Cardiac muscle cell (in vitro differentiated cells and primary cell): ENCODE measurements around the gene BAHCC1. TPM values are rescaled to one million over a fixed set of nuclear protein-coding genes. Genes with fewer than 3 reads are reported as not detected.

Experiments
- DNase-seq, 2 donors: peaks; one replicate each; pipeline versions ENCODE4 v3.0.0 to v3.0.0-alpha.2; 2010 to 2017; ENCODE audit warnings: low read depth in 1 of 2, low spot score in 1 of 2
- H3K27ac ChIP-seq: fragments of 200-600 bp; sonication (generic); 2 replicates; pipeline ENCODE4 v1.5.1; 2016
- H3K27me3 ChIP-seq: fragments of 200-600 bp; sonication (generic); 2 replicates; pipeline ENCODE4 v1.6.0; 2016; ENCODE audit warnings: control low read depth
- H3K36me3 ChIP-seq: fragments of 200-600 bp; sonication (generic); 2 replicates; pipeline ENCODE4 v1.5.1; 2016; ENCODE audit warnings: control low read depth
- H3K4me1 ChIP-seq: fragments of 200-600 bp; sonication (generic); 2 replicates; pipeline ENCODE4 v1.8.1; 2017; ENCODE audit warnings: low read depth, mild to moderate bottlenecking, mixed run types
- H3K4me3 ChIP-seq: fragments of 200-600 bp; sonication (generic); 2 replicates; pipeline ENCODE4 v1.5.1; 2016; ENCODE audit warnings: mild to moderate bottlenecking
- H3K9me3 ChIP-seq: fragments of 200-600 bp; sonication (generic); 2 replicates; pipeline ENCODE4 v1.5.1; 2017; ENCODE audit warnings: low read depth, mild to moderate bottlenecking, control low read depth
- polyA plus RNA-seq: library from polyadenylated mRNA; unstranded; fragments of >200 nt; fragmentation: Nextera tagmentation; extraction: Ambion mirVana; gene quantifications from 2 replicates; pipeline ENCODE4 v1.2.1, GENCODE V29; 2016
- total RNA-seq: library from RNA; depleted of rRNA; stranded (reverse); fragments of >200 nt; gene quantifications from 2 replicates; pipeline ENCODE4 v1.2.3, GENCODE V29; 2016
- TF ChIP-seq, protein P1 (sequence below): IDR thresholded peaks from 2 replicates; pipeline ENCODE4 v1.5.1; 2012; ENCODE audit warnings: low read depth, mild to moderate bottlenecking, low read length

BAHCC1 gene
- total and polyA plus RNA-seq, 2 experiments from 2014 or later = 20.3 to 47.3 TPM

GRCh38 chr17:81470270-81470943 lies 75.2 kb downstream of the BAHCC1 start:
- no peaks in the 10 kb centered on the region for H3K4me1 ChIP-seq

DNA sequence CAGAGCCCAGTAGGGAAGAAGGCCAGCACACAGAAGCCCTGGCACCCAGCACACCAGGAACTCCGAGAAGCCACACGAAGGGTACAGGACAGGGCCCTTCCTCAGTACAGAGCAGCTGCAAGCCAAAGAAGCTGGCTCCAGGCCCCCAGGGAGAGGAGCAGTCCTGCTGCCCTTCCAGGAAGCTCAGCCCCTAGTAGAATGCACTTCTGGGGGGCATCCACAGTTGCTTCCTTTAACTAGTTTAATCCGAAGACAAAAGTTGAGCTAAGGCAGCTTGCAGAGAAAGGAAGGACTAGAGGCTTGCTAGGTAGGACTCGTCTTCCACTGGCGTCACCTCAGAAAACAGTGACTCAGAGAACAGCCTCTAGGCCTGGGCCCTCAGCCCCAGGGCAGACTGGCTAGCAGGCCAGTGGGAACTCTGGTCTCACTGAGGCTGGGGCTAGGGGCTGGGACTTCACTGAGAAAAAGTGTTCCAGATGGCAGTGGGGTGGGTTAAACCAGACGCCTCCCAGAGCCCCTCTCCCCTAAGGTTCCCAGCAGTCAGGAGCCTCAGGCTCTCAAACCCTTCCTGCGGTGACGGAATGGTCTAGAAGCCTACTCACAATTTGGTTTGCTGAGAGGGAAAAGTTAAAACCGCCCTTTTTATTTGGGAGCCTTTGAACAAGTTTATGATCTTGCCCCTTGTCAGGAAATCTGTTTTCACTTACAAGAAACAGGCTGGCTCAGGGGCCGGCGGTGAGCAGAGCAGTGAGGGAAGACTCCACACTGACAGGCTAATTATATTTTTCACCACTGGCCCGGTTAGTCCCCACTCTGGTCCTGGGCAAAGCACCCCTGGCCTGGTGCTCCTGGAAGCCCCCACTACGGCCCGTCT lies 75.9 kb downstream of the BAHCC1 start:
- no peak overlapping the region for H3K4me3 ChIP-seq
- no peaks in the 10 kb centered on the region for H3K27me3 ChIP-seq
- peak overlapping the region; percentile 62 for H3K27ac ChIP-seq
- no peaks in the 10 kb centered on the region for H3K9me3 ChIP-seq
- H3K4me1 ChIP-seq = no peaks in the 10 kb centered on the region
- DNase-seq = no peak
- H3K36me3 ChIP-seq = no peaks in the 10 kb centered on the region
- TF ChIP-seq, protein P1, sequence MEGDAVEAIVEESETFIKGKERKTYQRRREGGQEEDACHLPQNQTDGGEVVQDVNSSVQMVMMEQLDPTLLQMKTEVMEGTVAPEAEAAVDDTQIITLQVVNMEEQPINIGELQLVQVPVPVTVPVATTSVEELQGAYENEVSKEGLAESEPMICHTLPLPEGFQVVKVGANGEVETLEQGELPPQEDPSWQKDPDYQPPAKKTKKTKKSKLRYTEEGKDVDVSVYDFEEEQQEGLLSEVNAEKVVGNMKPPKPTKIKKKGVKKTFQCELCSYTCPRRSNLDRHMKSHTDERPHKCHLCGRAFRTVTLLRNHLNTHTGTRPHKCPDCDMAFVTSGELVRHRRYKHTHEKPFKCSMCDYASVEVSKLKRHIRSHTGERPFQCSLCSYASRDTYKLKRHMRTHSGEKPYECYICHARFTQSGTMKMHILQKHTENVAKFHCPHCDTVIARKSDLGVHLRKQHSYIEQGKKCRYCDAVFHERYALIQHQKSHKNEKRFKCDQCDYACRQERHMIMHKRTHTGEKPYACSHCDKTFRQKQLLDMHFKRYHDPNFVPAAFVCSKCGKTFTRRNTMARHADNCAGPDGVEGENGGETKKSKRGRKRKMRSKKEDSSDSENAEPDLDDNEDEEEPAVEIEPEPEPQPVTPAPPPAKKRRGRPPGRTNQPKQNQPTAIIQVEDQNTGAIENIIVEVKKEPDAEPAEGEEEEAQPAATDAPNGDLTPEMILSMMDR = no peak

More at GRCh38 chr17:81470270-81470943, 75.2 kb downstream of the BAHCC1 start:
- TF ChIP-seq, protein P1 = no peak
- H3K27ac ChIP-seq = peak overlapping the region; percentile 62
- no peak overlapping the region for H3K4me3 ChIP-seq
- H3K9me3 ChIP-seq = no peaks in the 10 kb centered on the region
- no peaks in the 10 kb centered on the region for H3K36me3 ChIP-seq
- H3K27me3 ChIP-seq = no peaks in the 10 kb centered on the region
- DNase-seq = no peak

- TF ChIP-seq, protein P1 = no peak
- Histone ChIP-seq H3K27me3 (no peaks in the 10 kb centered on the region), H3K27ac (peak overlapping the region; percentile 62), H3K36me3 (no peaks in the 10 kb centered on the region), H3K4me3 (no peak overlapping the region), H3K9me3 (no peaks in the 10 kb centered on the region), H3K4me1 (no peaks in the 10 kb centered on the region)
- peak; percentile 28 to 32 for DNase-seq
Measured at GRCh38 chr17:81471818-81472456, 76.7 kb downstream of the BAHCC1 start.

DNA sequence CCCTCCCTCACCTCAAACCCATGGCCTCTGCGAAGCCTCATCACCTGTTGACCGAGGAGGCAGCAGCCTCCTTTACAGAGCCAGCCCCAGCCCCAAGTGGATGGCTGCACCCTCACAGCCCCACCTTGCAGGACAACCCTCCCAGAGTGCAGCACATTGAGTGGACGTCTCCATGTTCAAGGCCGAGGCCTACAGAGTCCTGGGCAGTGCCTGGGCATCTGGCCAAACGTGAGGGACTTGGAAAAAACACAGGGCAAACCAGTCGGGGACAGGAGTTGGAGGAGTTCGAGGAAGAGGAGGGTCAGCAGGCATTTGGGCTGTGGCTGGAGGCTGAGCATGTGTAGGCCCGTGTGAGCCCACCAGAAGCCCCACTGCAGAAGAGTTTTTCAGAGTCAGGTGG lies 77.8 kb downstream of the BAHCC1 start:
- Histone ChIP-seq H3K36me3 (no peaks in the 10 kb centered on the region), H3K27me3 (no peaks in the 10 kb centered on the region), H3K27ac (no peak overlapping the region), H3K4me3 (no peak overlapping the region), H3K4me1 (no peaks in the 10 kb centered on the region), H3K9me3 (no peaks in the 10 kb centered on the region)
- TF ChIP-seq, protein P1 = no peak
- no peak for DNase-seq

DNA sequence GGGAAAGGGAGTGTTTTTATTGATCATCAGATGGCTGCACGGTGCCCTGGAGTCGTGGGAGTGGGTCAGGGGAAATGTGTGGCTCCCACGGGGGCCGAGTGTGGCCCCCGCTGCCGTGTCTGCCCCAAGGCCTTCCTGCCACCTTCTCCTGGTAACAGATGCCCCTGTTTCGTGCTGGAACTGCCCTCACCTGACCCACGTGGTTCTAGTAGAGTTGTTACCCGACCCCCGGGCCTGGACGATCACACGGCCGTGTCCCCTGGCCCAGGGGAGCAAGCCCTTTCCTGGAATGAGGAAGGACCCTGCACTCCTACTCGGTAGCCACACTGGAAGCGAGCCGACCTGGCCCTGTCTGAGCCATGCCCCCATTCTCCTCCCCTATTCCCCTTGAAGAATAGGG lies 79.7 kb downstream of the BAHCC1 start:
- peaks cover 1% of the 10 kb centered on the region for H3K4me1 ChIP-seq
- no peaks in the 10 kb centered on the region for H3K27me3 ChIP-seq
- no peaks in the 10 kb centered on the region for H3K9me3 ChIP-seq
- H3K27ac ChIP-seq = no peak overlapping the region
- no peak overlapping the region for H3K4me3 ChIP-seq
- DNase-seq = no peak
- H3K36me3 ChIP-seq = no peaks in the 10 kb centered on the region
- TF ChIP-seq, protein P1 = no peak
